Amniotic stem cell (primary cell): Measurements from ENCODE around the gene PRIM1.
"Not testable (repeated sequence)": the region's sequence is repeated elsewhere in the genome, so short reads cannot be mapped to it uniquely, and the experiment has no call there.

Source experiments
- DNase-seq: peaks from one replicate; lab custom pipeline; 2025; lab: John Stamatoyannopoulos, UW

Gene PRIM1

GRCh38 chr12:56760460-56760859 is 8.3 kb upstream of the PRIM1 start:
- DNase-seq: no peak

GRCh38 chr12:56759263-56759908 is 7.3 kb upstream of the PRIM1 start:
- no peak for DNase-seq

- DNase-seq: no peak
Measured at GRCh38 chr12:56758728-56759262, 6.7 kb upstream of the PRIM1 start.

DNA sequence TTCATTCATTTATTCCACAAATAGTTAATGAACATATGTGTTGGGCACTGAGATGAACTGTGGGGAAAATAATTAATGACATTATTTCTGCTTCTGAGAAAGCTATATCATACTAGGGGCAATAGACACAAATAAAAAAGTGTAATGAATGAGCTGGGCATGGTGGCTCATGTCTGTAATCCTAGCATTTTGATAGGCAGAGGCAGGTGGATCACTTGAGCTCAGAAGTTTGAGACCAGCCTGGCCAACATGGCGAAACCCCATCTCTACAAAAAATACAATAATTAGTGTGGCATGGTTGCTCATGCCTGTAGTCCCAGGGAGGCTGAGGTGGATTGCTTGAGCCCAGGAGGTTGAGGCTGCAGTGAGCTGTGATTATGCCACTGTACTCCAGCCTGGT is 5.8 kb upstream of the PRIM1 start:
- not testable (repeated sequence) for DNase-seq

DNA sequence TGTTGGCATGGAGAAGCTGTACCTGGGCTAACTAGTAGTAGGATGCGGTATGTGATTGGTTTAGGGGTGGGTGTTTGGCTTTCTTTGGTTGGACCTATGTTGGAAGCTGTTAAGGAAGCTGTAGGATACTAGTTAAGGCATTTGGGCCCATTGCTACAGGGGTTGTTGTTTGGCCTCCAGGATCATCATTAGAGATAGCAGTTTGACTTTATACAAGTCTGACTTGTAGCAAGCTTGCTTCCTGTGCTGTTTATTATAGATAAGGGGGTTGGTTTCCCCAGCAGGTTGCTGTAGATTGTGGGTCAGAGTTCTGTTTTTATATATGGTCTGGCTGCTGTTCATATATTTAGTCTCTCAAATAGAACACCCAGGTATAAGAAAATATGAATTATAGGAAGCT is 1.4 kb upstream of the PRIM1 start:
- DNase-seq: no peak

DNA sequence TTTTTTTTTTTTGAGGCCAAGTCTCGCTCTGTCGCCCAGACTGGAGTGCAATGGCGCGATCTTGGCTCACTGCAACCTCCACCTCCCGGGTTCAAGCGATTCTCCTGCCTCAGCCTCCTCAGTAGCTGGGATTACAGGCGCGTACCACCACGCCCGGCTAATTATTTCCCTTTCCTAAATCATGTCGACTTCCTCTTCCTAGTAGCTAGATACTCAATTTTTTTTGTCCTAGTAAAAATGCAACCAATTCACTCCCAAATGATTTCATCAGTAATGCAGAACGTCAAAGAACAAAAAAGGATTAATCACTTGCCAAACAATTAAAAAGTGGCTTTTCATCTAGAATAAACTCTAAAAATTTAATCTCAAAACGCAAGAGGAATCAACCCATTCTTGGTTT is 1.5 kb downstream of the PRIM1 start:
- DNase-seq: not testable (repeated sequence)

GRCh38 chr12:56749853-56750252 is 2.3 kb downstream of the PRIM1 start:
- DNase-seq: no peak

GRCh38 chr12:56749359-56749758 is 2.8 kb downstream of the PRIM1 start:
- no peak for DNase-seq

GRCh38 chr12:56728139-56728861 is 23.8 kb downstream of the PRIM1 start:
- no peak for DNase-seq

DNA sequence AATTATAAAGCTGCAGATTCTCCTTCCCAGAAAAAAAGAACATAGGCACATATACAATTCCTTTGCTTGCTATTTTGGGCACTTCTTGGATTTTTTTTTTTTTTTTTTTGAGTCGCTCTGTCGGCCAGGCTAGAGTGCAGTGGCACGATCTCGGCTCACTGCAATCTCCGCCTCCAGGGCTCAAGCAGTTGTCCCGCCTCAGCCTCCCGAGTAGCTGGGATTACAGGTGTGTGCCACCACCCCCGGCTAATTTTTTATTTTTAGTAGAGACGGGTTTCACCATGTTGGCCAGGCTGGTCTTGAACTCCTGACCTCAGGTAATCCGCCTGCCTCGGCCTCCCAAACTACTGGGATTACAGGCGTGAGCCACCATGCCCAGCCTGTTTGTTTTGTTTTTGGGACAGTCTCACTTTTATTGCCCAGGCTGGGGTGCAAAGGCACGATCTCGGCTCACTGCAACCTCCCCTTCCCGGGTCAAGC is 25.9 kb downstream of the PRIM1 start:
- not testable (repeated sequence) for DNase-seq

DNA sequence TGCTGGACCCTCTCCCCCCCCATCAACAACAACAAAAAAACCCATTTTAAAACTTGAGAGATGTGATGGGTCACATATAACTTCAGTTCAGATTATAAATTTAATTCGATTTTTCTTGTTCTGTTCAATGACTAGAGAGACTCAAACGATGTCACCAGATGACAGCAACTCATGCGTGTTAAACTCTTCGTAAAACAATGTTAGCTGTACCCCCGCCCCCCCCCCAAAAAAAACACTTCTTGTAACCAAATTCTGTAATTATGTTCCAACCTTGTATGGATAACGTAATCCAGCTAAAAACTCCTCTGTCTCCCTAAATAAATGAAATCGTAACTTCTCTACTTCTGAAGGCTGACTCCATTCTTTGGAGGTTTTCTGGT is 26.4 kb downstream of the PRIM1 start:
- DNase-seq: no peak

DNA sequence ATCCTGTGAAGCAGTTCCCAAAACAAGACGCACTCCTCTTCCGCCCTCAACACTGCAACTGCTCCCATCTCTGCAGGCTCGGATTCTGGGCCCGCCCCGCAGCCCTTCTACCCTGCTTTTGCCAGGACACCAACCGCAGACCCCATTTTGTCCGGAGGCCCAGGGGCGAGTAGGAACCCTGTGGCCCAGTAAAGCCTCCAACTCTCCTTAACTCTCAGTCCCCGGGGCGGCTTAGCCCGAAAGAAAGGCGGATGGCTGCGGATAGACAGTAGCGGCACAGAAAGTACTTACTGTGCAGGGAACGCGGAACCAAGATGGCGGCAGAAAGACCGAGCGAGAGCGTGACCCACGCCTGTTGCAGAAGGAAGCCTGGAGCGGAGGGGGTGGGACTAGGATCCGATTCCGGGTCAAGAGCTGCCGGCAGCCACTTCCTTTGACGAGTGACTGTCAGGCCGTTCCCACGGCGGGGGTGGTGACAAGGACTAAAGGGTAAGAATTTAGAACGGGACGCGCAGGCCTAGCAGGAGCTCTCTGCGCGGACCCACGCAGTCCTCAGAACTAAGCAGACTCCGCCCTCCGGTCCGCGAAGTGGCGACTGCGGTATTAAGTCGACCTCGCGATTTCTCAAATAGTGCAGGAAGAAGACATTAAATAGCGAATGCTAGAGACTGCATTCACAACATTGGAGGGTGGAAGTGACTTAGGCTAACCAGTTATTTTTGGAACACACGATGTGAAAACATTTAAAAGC is 27.0 kb downstream of the PRIM1 start, which contains the start of gene NACA:
Gene NACA (minus strand): TSS at position 328 of the 751 bp plus-strand sequence. CDS start 778 bp downstream, outside the sequence.
- DNase-seq: peak; percentile 94

- DNase-seq: no peak
Measured at GRCh38 chr12:56724701-56724971, 27.5 kb downstream of the PRIM1 start.

DNA sequence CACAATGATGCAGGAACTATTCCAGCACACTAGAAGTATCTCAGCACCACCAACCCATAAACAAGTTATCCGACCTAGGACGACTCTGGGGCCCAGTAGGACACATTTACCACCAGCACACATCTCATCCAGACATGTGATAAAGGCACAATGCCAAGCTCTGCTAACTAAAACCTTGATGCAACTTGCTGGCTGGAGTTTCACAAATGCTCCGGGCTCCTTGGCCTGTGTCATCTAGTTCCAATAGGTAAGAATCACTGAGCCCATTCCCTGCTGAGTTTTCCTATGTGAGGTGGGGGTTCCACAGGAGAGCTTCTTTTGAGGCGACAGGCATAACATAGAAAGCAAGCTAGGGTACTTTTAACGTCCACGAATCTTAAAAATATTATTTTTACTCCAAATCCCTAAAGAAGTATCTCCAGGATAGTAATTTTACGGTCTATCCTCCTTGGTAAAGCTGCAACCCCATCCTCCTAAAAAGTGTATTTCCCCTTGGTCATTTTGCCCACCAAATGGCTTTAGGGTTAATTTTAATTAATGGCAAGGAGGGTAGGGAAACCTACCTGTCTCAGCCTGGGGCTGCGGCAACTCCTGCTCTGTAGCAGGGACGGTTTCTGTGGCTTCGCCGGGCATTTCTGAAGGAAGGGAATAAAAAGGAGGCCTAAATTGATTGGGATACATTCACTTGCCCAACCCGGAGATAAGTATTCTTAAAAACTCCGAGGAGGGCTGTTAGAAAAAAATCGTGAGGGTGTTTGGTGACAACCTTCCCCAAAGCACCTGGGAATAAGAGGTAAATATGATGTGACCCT is 28.0 kb downstream of the PRIM1 start:
- DNase-seq: peak; percentile 18

GRCh38 chr12:56723352-56723751 is 28.8 kb downstream of the PRIM1 start:
- no peak for DNase-seq

DNA sequence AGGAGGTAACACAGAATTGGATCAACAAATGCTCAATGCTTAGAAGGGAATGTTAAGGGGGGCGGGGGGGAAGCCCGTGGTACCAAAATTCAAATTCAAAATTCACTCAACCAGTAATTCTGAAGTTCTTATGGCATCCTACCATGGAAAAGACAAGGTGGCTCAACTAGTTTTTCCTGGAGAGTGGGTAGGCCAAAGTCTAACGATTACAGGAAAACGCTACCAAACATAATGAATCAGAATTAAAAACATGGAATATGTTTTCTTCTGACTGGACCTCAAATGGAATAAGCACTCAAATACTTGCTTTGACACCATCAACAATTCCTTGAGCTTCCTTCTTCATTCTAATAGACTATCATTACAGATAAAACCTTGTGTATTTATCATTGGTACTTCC is 29.3 kb downstream of the PRIM1 start:
- DNase-seq: no peak

- no peak for DNase-seq
Measured at GRCh38 chr12:56721721-56722120, 30.4 kb downstream of the PRIM1 start.

- DNase-seq: no peak
Measured at GRCh38 chr12:56721216-56721615, 30.9 kb downstream of the PRIM1 start.

GRCh38 chr12:56720731-56721151 is 31.4 kb downstream of the PRIM1 start:
- DNase-seq: no peak

DNA sequence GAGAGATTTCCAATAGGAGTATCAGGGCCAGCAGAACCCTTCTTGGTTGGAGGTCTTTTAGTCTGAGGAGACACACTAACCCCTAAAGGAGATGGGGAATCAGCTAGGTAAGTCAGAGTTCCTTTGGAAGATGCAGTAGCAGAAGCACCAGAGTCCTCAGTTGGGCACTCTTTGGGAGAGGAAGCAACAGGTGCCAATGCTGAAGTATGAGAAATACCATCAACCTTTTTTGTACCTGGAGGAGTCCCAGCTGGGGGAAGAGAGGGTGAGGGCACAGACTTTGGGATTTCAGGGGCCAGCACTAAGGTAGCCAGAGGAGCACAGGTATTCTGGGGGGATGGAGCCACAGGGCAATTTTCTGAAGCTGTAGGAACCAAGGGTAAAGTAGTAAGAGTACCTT is 33.1 kb downstream of the PRIM1 start:
- DNase-seq: no peak

- no peak for DNase-seq
Measured at GRCh38 chr12:56718636-56719035, 33.5 kb downstream of the PRIM1 start.

- no peak for DNase-seq
Measured at GRCh38 chr12:56718149-56718548, 34.0 kb downstream of the PRIM1 start.
